AG08396 (cell line): ENCODE data around the gene ACP2.

Experiments
- DNase-seq: peaks from one replicate; pipeline ENCODE4 v3.0.0; 2012; ENCODE audit warnings: low spot score, mixed read lengths

The ACP2 gene

DNA sequence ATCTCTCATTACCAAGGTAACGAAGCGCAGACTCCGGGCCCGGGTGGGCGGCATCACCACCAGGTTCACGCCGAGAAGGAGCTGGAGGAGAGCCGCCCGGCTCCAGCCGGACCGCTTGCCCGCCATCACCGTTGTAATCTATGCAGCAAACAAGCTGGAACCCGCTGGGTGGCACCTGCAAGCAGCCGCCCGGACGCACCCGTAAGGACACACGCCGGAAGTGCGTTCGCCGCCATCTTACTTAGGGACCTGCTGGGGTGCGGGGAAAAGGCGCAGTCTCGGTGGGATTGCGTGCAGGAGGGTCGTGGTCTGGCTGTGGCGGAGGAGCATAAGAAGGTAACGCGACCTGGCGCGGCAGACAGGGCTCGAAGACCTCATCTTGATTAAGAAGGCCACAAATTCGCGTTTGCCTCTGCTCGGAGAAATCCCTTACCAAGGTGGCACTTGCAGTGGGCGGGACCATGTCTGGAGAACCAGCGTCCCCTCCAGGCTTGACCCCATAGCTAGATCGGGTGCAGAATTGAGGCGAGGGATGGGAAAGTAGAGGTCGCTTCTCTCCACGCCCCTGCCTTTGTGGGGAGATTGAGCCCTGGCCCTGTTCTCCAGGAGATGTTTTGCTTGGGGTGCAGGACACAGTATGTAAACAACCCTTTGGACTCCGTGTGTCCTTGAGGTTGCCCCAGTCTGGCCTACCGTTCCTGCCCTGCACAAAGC is at the start of gene ACP2:
Gene ACP2 (minus strand): TSS at position 151 of the 714 bp plus-strand sequence. CDS start 25 bp downstream, at position 126.
- DNase-seq = peak; percentile 85

DNA sequence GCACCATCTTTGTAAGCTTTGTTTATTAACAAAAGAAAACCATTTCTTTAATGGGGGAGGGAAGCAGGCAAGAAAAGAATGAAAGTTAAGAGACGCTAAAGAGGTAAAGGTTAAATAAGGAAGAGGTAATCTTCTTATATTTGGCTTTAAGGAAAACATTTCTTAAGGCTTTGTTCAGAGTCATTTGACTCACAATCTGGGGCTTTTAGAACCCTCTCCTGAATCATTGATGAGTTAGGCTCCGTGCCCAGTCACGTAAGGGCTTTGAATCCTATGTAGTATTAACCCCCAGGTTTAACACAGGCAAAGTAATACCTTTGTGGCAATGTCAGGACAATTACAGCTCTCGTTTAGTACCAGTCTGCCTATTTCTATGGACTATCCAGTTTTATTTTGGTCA is 47.4 kb upstream of the ACP2 start:
- no peak for DNase-seq

DNA sequence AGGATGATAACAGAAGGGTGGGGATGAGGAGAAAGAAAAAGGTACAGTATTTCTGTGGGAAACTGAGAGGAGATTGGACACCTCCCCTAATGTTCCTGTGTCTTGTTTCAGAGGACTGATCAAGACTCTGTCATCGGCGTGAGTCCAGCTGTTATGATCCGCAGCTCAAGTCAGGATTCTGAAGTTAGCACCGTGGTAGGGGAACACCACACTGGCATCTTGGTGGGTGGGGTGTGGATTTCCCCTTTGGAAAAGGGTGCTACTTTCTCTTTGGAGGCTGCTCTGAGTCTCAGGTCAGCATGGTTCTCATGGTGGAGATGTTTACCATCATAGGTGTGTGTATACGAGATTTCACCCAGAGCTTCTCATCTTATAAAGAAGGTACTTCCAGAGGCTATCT is 46.8 kb upstream of the ACP2 start:
- DNase-seq = no peak

DNA sequence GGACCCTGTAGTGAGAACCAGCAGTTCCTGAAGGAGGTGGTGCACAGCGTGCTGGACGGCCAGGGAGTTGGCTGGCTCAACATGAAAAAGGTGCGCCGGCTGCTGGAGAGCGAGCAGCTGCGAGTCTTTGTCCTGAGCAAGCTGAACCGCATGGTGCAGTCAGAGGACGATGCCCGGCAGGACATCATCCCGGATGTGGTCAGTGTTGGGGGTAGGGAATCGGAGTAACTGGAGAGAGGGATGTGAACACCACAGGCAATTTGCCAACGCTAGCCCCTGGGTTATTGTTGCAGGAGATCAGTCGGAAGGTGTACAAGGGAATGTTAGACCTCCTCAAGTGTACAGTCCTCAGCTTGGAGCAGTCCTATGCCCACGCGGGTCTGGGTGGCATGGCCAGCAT is 41.2 kb upstream of the ACP2 start:
- no peak for DNase-seq

- no peak for DNase-seq
Measured at GRCh38 chr11:47288066-47288465, 39.5 kb upstream of the ACP2 start.

GRCh38 chr11:47285969-47286770 is 37.6 kb upstream of the ACP2 start:
- no peak for DNase-seq

DNA sequence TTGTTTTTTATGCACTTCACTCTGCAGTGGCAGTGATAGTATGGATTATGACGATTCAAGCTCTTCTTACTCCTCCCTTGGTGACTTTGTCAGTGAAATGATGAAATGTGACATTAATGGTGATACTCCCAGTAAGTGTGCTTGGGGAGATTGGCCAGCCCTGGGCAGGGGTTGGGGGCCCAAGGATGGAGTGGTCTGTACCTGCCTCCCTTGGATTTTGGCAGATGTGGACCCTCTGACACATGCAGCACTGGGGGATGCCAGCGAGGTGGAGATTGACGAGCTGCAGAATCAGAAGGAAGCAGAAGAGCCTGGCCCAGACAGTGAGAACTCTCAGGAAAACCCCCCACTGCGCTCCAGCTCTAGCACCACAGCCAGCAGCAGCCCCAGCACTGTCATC is 35.5 kb upstream of the ACP2 start:
- DNase-seq = no peak

DNA sequence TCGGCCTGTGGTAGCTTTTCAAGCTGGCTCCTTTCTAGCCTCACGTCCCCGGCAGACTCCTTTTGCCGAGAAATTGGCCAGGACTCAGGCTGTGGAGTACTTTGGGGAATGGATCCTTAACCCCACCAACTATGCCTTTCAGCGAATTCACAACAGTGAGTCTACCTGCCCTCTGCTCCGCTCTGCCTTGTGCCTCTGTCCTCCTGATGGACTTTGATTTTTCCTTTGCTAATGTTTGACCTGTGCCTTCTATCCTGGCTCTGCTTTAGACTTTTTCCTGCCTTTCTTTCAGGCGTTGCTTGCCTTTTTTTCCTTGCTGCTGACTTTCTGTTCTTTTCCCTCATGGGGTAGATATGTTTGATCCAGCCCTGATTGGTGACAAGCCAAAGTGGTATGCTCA is 33.8 kb upstream of the ACP2 start:
- no peak for DNase-seq

DNA sequence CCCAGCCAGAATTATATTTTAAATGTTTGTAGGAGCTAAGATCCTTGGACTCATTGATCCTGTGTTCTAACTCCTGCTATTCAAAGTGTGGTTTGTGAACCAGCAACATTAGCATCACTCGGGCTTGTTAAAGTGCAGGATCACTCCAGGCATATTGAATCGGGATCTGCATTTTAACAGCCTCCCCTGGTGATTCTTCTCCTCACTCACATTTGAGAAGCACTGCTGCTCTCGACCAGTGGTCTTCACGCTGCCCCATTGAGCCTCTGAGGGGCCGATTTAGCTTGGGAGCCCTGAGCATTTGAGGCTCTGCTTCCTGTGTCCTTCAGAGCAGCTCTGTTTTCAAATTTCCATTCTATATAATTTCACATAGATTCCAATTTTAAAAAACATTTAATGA is 32.2 kb upstream of the ACP2 start:
- no peak for DNase-seq

GRCh38 chr11:47280099-47280498 is 31.5 kb upstream of the ACP2 start:
- DNase-seq = no peak

DNA sequence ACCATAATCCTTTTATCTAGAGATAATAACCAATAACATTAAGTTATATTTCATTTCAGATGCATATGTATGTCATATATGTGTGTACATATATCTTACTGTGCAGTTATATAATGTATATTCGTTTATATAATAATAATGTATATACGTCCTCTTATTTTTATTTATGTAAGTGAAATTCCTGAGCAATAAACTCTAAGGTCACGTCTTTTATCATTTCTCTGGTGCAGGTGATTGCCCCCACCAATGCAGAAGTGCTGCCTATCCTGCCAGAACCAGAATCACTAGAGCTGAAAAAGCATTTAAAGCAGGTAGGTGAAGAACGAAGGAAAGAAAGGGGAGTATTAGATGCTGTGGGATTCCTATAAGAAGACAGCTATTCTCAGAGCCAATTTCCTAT is 30.2 kb upstream of the ACP2 start:
- no peak for DNase-seq

DNA sequence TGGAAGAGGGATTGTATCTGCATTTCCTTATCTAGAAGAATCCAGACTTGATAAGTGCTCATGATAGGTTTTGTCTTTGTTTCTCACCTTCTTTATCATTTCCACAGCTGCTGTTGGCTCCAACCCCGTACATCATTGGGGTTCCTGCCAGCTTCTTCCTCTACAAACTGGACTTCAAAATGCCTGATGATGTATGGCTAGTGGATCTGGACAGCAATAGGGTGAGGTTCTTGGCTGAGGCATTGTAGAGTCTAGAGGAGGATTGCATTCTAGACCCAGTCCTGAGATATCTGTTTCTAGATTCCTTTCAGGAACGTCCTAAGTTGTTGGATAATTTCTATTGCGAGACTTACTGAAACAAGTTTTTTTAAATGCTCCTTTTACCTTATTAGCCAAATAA is 29.4 kb upstream of the ACP2 start:
- DNase-seq = no peak

- DNase-seq = no peak
Measured at GRCh38 chr11:47276923-47277322, 28.3 kb upstream of the ACP2 start.

- DNase-seq = no peak
Measured at GRCh38 chr11:47274495-47275235, 26.1 kb upstream of the ACP2 start.

DNA sequence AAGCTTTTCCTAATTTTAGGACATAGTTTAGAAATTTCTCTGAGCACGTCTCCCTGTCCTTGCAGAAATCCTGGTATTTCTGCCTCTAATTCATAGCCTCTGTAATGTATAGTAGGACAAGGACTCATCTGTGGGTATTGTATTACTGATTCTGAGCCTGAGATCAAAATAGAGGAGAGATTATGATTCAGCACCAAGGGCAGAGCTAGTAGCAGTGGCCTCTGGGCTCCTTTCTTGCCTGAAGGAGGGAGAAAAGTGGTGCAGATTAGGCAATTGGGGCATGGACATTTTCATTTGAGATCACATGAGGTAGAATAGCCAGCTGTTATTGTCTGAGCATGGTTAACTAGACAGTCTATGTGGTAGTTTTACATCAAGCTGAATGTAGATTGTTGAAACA is 24.1 kb upstream of the ACP2 start:
- DNase-seq = peak; percentile 51

GRCh38 chr11:47271961-47272661 is 23.5 kb upstream of the ACP2 start:
- no peak for DNase-seq

GRCh38 chr11:47271328-47271727 is 22.7 kb upstream of the ACP2 start:
- no peak for DNase-seq

GRCh38 chr11:47270331-47271271 is 22.0 kb upstream of the ACP2 start:
- DNase-seq = peak; percentile 42

GRCh38 chr11:47269829-47270305 is 21.3 kb upstream of the ACP2 start, which contains the start of gene MADD:
MADD (plus strand) TSS chr11:47270133.
- DNase-seq = peak; percentile 97

- DNase-seq = peak; percentile 95
Measured at GRCh38 chr11:47269002-47269828, 20.6 kb upstream of the ACP2 start.
